ENCODE measurements around the gene CEP170B.
"Not testable (repeated sequence)": the region's sequence is repeated elsewhere in the genome, so short reads cannot be mapped to it uniquely, and the experiment has no call there.

CEP170B gene

DNA sequence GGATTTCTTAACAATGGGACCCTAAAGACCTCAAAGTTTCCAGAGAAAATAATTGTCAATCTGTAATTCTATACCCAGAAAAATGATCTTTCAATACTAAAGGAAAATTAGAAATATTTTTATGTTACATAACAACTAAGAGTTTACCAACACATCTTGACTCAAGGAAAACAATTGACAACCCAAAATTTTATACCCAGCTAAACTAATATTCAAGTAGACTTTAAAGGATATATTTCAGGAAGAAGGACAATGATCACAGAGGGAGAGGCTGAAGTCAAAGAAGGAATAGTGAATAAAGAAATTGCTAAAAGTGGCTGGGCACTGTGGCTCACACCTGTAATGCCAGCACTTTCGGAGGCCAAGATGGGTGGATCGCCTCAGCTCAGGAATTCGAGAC lies 47.0 kb downstream of the CEP170B start:
- DNase-seq (ENCODE audit: low read depth in 2 of 2), result no peak

DNA sequence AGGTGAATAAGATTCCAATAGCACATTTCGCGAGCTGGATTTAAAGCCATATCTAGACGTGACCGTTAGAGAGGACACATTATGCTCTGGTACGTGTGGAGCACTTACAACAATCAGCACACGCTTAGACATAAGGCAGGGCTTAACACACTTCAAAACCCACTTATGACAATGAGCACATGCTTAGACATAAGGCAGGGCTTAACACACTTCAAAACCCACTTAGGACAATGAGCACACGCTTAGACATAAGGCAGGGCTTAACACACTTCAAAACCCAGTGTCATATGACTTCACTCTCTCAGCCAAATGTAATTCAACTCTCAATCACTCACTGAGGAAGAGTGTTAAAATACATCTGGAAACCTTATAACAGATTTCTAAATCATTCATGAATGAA lies 48.4 kb downstream of the CEP170B start:
- DNase-seq (ENCODE audit: low read depth in 2 of 2), result no peak

DNA sequence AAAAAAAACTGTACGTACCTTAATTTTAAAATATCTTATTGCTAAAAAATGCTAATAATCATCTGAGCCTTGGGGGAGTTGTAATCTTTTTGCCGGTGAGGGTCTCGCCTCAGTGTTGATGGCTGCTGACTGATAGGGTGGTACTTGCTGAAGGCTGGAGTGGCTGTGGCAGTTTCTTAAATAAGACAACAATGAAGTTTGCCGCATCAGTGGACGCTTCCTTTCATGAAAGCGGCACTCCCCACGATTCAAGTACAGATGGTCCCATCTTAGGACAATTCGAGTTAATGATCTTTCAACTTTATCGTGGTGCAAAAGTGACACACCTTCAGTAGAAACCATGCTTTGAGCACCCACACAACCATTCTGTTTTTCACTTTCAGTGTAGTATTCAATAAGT lies 52.0 kb downstream of the CEP170B start:
- no peak for DNase-seq (ENCODE audit: low read depth in 2 of 2)

DNA sequence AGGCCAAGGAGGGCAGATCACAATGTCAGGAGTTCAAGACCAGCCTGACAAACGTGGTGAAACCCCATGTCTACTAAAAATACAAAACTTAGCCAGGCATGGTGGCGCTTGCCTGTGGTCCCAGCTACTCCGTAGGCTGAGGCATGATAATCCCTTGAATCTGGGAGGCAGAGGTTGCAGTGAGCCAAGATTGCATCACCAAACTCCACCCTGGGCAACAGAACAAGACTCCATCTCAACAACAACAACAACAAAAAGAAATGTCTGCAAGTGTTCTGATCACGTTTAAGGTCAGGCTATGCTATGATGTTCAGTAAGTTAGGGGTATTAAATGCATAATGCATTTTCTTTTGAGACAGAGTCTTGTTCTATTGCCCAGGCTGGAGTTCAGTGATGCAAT lies 52.9 kb downstream of the CEP170B start:
- DNase-seq (ENCODE audit: low read depth in 2 of 2), result no peak

DNA sequence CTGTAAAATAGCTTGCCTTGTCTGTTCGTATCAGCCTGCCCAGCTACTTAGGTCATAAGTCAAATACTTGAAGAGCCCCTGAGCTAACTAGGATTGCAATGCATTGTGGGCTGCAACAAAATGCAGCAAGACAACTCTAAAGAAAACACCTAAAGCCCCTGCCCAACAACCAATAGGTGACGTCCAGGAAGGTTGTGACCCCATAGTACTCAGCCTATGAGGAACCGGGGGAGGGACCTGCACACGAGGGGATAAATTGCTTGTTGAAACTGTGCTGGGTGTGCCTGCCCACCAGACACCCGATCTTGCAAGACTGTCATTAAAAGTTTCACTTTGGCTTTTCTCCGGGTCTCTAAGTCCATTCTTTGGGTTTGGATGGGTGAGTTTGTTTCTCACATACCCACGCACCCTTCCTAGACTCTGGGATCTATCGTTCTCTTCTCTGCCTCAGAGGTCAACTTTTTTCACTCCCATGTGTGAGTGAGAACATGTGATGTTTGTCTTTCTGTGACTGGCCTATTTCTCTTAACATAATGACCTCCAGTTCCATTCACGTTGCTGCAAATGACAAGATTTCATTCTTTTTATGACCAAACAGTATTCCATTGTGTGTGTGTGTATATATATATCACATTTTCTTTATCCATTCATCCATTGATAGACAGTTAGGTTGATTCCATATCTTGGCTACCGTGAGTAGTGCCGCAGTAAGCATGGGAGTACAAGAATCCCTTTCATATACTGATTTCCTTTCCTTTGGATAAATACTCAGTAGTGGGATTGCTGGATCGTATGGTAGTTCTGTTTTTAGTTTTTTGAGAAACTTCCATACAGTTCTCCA lies 54.3 kb downstream of the CEP170B start:
- DNase-seq (ENCODE audit: low read depth in 2 of 2), result not testable (repeated sequence)

DNA sequence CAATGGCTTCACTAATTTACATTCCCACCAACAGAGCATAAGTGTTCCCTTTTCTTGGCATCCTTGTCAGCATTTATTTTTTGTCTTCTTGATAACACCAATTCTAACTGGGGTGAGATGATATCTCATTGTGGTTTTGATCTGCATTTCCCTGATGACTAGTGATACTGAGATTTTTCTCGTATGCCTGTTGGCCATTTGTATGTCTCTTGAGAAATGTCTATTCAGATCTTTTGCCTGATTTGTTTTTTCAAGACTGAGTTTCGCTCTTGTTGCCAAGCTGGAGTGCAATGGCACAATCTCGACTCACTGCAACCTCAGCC lies 54.9 kb downstream of the CEP170B start:
- no peak for DNase-seq (ENCODE audit: low read depth in 2 of 2)

DNA sequence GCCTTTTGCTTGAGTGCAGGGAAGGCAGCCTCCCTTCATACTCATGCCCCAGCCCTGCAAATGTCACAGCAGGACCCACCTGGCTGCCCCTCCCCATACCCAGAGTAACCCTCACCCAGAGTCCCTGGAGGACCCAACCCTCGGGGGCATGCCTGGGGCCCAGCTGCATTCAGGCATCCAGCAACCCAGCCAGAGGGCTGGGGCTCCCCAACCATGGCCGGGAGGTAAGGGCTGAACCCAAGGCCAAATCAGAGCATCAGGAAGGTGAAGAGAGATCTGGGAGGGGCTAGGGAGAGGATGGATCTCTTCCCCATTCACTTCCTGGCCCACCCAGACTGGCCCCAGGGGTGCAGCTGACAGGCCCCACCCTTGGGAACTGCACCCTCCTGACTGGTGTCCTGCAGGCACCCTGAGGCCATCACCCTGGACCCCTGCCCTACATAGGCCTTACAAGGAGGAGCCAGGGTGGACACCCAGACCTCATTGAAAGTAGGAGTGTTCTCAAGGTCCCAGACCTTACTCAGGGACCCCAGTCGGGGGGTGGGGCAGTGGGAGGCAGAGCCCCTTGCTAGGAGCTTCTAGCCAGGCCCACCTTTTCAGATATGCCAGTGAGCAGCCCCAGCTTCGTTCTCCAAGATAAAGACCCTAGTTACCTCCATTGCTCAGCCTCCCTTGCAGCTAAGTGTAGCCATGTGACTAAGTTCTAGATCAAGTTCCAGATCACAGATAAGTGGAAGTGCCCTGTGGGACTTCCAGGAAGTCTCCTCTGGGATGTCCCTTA lies 58.8 kb downstream of the CEP170B start:
- DNase-seq (ENCODE audit: low read depth in 2 of 2), result no peak

DNA sequence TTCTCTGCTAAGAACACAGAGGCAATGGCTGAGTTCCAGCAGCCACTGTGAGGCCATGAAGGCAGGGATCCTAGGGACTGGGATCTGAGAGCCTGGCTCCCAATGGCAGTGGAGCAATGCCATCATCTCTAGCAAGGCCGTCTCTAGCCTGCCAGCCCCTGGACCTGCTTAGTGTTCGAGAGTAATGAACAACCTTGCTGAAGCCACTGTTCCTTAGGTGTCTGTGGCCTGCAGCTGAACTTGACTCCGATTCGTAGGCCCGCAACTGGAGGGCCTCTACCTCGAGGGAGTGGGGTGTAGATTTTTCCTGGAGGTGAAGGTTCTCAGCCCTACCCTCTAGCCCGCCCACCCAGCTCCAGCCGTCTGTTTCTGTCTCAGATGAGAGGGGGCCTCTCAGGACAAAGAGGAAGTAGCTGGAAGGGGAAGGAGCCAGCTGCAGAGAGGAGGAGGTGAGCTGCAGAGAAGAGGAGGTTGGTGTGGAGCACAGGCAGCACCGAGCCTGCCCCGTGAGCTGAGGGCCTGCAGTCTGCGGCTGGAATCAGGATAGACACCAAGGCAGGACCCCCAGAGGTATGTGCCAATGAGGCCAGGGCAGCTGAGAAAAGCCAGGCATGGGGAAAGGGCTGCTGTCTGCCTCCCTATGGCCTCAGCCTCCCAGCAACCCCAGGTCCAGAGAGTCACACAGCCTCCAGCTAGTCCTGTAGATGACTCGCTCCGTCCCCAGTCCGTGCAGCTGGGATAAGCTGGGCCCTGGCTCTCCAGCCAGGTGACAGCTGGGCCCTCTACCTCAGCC lies 59.5 kb downstream of the CEP170B start, which contains the start of gene PLD4:
TSS of gene PLD4 (plus strand) at position 459 of the 793 bp plus-strand sequence. CDS start 2,262 bp downstream, outside the sequence.
- DNase-seq (ENCODE audit: low read depth in 2 of 2), result no peak

DNA sequence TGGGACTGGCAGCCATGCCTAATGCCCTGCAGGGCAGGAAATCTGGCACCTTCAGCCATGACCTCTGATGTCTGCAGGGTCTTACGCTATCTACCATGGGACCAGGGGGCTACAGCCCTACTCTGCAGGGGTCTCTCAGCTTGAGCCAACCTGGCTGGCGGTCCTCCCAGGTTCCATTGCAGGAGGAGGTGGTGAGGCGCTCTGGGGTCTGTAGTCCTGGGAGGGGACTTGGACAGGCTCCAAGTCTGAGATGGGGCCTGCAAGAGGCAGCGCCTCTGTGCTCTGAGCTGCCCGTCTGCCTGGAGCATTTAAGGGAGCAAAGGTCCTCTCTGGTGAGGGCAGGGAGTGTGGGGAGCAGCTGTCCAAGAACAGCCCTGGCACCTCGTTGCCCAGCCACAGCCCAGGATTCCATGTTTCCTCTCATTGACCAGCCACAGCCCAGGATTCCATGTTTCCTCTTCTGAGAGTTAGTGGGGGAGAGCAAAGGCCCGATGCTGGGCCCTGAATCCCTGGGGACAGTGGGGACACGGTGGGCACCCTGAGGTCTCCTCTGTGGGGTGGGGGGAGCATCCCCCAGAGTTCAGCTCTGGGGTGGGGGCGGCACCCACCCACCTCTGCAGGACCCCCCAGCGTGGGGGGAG lies 60.3 kb downstream of the CEP170B start:
- no peak for DNase-seq (ENCODE audit: low read depth in 2 of 2)

DNA sequence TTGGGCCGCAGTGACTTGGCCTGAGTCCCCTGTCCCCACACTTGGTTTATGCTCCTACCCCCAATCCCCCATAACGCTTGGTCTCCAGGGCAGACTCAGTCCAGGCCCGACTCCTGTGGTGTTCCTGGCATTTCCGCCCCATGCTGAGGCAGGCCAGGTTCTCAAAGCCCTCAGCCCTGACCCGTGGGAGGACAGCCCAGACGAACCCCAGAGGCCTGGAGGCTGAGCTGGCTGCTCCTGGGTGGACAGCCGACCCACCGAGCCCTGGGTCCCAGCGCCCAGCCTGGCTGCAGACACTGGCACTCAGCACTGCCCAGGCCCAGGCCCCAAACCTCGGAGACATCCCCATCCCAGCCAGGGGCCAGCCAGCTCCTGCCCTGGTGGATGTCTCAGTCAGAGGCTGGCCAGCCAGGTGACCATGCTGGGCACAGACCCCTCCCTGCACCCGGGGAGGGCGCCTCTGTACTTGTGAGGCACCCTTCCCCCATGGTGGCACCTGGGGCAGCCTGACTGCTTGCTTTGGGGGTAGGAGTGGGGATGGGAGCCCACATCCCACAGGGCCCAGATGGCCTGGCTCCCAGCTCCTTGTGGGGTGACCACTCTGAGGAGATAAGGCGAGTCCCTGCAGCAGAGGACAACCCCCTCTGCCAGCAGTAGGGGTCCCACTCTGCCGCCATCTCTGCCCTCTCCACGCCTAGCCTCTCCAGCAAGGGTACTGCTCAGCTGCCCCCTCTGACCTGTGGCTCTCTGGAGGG lies 61.0 kb downstream of the CEP170B start:
- no peak for DNase-seq (ENCODE audit: low read depth in 2 of 2)

DNA sequence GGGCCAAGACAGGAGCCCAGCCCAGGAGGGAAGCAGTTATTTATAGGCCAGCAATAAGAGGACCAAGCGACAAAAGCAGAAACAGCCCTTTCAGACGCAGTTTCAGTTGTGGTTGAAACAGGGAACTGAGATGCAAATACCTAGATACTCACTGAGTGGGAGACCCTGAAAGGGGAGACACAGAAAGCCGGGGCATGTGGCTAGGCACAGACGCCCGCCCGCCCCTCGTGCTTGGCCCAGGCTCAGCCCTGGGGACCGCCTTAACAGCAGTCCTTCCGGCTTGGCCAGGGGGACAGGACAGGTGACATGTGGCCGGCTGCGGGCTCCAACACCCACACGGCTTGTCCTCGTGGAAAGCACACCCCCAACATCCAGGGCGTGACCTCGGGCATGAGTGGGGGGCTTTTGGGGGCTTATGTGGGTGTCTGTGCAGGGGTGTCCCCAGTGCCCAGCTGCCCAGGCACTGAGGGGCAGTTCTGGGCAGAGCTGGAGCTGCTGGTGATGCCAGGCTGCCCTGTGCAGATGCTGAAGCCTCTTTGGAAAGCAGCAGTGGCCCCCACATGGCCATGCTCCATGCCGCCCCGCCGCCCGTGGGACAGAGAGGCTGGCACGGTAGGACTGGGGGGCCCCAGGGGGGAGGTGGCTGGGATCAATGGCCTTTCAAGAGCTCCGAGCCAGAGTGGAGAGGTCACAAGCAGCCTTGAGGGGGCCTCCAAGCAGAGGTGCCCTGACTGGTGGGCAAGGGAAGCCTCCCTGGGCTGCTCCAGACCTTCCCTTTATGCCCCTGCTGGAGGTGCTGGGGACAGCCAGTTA lies 61.8 kb downstream of the CEP170B start:
- DNase-seq (ENCODE audit: low read depth in 2 of 2), result no peak

DNA sequence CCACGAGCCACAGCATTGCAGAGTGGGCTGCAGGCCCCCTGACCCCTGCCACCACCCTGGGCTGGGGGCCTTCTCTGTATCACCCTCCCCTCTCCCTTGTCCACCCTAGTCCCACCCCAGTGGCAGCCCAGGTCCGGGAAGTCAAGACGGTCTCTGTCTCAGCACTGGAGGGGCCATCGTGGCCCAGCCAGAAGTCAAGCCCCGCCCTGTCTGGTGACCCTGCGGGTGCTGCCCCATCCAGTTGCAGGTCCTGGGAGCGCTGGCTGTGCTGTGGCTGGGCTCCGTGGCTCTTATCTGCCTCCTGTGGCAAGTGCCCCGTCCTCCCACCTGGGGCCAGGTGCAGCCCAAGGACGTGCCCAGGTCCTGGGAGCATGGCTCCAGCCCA lies 62.4 kb downstream of the CEP170B start:
- DNase-seq (ENCODE audit: low read depth in 2 of 2), result no peak

DNA sequence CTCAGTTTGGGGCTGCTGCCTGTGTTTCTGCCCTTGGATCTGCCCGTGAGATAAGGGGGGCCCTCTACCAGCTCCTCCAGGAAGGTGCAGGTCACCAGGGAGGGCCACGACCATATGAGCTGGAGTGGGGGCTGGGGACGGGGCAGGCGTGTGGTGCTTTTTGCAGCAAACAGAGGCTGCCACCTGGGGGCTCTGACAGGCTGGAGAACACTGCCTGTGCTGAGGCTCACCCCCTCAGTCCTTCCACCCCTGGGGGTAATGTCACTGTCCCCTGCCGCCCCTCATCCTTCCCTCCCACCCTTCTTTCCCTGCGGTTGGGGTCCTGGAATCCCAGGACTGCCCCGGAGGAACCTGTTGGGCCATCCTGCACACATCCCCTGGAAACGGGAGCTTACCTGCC lies 62.8 kb downstream of the CEP170B start:
- no peak for DNase-seq (ENCODE audit: low read depth in 2 of 2)

DNA sequence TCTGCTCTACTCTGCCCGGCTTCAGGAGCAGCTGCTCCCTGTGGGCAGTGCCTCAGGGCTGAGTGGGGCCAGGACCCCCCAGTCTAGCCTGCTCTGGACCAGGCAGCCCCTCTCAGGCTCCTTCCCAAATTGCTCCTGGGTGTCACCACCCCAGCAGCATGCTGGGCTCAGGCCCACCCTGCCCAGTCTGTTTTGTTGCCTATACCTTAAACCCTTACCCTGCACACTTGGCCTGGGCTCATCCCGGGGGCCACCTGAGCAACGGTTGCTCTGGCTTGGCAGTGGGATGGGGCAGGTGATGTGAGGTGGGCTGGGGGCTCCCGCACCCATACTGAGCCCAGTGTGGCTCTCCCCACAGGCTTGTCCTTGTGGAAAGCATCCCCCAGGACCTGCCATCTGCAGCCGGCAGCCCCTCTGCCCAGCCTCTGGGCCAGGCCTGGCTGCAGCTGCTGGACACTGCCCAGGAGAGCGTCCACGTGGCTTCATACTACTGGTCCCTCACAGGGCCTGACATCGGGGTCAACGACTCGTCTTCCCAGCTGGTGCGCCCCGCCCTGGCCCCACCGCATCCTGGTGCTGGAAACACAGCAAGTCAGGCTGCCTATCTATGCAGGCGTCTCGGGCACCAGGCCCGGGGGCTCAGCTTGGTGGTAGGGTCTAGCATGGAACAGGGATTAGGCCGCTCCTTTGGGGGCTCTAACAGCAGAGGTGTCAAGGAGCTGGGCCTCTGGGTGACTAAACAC lies 63.5 kb downstream of the CEP170B start:
- DNase-seq (ENCODE audit: low read depth in 2 of 2), result no peak

DNA sequence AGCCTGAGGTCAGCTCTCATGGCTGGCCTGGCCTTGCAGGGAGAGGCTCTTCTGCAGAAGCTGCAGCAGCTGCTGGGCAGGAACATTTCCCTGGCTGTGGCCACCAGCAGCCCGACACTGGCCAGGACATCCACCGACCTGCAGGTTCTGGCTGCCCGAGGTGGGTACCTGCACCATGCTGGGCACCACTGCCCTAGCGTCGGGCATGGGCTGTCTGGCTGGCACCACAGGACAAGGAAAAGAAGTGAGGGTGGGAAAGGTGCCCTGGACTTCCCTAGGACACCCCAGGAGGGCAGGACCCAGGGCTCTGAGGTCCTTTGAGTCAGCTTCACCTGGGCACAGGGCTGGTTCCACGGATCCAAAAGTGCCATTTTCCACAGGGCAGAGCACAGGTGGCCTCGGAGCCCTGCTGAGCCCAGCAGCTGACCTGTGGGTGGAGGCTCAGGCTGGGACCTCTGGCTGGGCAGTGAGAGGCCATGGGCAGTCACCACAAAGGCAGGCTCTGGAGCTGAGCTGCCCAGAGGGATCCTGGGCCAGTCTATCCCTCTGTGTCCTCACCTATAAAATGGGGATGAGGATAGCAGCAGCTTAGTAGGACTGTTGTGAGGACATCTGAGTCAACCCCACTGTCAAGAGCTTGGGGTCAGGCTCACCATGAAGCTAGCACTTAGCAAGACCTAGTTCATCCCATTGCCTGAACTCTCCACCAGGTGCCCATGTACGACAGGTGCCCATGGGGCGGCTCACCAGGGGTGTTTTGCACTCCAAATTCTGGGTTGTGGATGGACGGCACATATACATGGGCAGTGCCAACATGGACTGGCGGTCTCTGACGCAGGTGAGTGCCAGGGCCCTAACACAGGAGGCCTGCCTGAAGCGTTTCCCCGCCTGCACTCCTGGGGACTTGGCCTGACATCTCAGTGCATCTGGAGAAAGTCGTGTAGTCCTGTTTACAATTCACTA lies 64.5 kb downstream of the CEP170B start:
- no peak for DNase-seq (ENCODE audit: low read depth in 2 of 2)

DNA sequence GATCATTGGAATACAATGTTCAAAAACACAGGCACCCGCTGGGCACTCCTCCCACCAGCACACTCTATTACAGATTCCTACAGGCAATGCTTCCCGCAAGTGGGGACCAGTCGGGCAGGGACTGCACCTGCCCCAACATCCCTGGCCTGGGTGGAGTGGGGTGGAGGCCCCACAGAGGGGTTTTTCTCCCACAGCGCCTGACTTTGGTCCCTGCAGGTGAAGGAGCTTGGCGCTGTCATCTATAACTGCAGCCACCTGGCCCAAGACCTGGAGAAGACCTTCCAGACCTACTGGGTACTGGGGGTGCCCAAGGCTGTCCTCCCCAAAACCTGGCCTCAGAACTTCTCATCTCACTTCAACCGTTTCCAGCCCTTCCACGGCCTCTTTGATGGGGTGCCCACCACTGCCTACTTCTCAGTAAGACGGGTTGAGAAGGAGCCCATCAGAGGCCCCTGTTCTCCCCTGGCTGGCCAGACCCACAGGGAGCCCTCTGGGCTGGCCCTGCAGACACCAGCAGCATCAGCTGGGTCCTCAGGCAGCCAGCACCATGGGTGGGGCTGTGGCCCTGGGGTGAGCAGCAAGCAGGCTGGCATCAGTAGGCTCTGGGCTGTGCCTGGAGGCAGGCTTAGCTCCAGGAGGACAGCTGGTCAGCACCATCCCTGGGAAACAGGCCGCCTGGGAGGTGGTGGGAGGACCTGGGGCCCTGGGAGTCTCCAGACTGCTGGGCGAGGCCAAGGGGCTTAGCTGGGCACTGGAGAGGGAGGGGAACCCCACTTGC lies 65.6 kb downstream of the CEP170B start:
- DNase-seq (ENCODE audit: low read depth in 2 of 2), result no peak

DNA sequence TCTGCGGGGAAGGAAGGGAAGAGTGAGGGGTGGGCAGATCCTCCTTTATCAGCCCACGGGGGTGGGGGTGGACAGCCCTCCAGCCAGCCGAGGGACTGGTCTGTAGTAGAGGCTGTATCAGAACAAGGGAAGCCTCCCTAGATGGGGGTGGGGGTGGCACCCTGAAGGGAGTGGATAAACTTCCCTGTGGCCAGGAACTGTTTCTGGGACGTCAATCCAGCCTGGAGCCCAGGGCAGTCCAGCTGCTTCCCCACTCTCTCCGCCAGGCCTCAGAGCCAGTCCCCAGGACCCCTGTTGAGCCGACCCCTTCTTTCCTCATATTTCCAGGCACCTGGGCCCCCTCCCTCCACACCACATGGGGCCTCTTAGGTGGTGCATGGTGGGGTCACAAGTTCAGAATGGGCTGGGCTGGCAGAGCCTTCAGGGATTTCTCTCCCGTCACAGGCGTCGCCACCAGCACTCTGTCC lies 66.3 kb downstream of the CEP170B start:
- no peak for DNase-seq (ENCODE audit: low read depth in 2 of 2)
